GM12874 (cell line): Measurements from ENCODE around the gene DPP6.

ENCODE experiments used
- CTCF ChIP-seq: IDR thresholded peaks from 2 replicates; pipeline ENCODE4 v1.5.1; 2011; ENCODE audit warnings: low read depth, mild to moderate bottlenecking, control low read depth, low read length, moderate library complexity; ENCODE audit not compliant: insufficient read depth

DPP6 gene

GRCh38 chr7:154792436-154793055 lies 740.3 kb downstream of the DPP6 start:
- TF ChIP-seq CTCF, result no peak

GRCh38 chr7:154794147-154794780 lies 742.1 kb downstream of the DPP6 start:
- TF ChIP-seq CTCF, result no peak

- TF ChIP-seq CTCF, result no peak
Measured at GRCh38 chr7:154795014-154795413, 742.8 kb downstream of the DPP6 start.

- TF ChIP-seq CTCF, result no peak
Measured at GRCh38 chr7:154795437-154795836, 743.2 kb downstream of the DPP6 start.

- TF ChIP-seq CTCF, result no peak
Measured at GRCh38 chr7:154804449-154804848, 752.3 kb downstream of the DPP6 start.

GRCh38 chr7:154812027-154812426 lies 759.8 kb downstream of the DPP6 start:
- no peak for TF ChIP-seq CTCF

- TF ChIP-seq CTCF, result no peak
Measured at GRCh38 chr7:154817224-154817896, 765.2 kb downstream of the DPP6 start.
